Neutrophil (primary cell): ENCODE measurements around the gene SCO2.

Experiments used
- H3K27ac ChIP-seq: fragments of 200-600 bp; sonication (generic); 2 replicates; pipeline ENCODE4 v1.5.1; 2016; ENCODE audit warnings: mild to moderate bottlenecking, moderate library complexity
- H3K27me3 ChIP-seq: fragments of 200-600 bp; sonication (generic); 2 replicates; pipeline ENCODE4 v1.6.0; 2016; ENCODE audit warnings: mild to moderate bottlenecking
- H3K36me3 ChIP-seq: fragments of 200-600 bp; sonication (generic); 2 replicates; pipeline ENCODE4 v1.5.1; 2017
- H3K4me1 ChIP-seq, 2 experiments: fragments of 200-600 bp in 1 of 2; sonication (generic) in 1 of 2; 1 replicate in 1 of 2; 2 replicates in 1 of 2; pipeline versions ENCODE4 v1.5.1 to v1.6.1; 2013 to 2016; ENCODE audit warnings: low read depth in 1 of 2, low read length in 1 of 2, mild to moderate bottlenecking in 1 of 2, moderate library complexity in 1 of 2; ENCODE audit not compliant: control insufficient read depth in 1 of 2, insufficient read depth in 1 of 2
- H3K4me3 ChIP-seq, 2 experiments: fragments of 200-600 bp in 1 of 2; sonication (generic) in 1 of 2; 1 replicate in 1 of 2; 2 replicates in 1 of 2; pipeline ENCODE4 v1.5.1; 2013 to 2016; ENCODE audit warnings: low read depth in 1 of 2, low read length in 1 of 2, mild to moderate bottlenecking in 1 of 2, moderate library complexity in 1 of 2
- H3K9me3 ChIP-seq: fragments of 200-600 bp; sonication (generic); 2 replicates; pipeline ENCODE4 v1.5.1; 2016
- TF ChIP-seq, protein P1 (sequence below): fragments of 200-600 bp; sonication (generic); IDR thresholded peaks from 2 replicates; pipeline ENCODE4 v1.5.1; 2016; ENCODE audit warnings: antibody characterized with exemption

Gene SCO2

DNA sequence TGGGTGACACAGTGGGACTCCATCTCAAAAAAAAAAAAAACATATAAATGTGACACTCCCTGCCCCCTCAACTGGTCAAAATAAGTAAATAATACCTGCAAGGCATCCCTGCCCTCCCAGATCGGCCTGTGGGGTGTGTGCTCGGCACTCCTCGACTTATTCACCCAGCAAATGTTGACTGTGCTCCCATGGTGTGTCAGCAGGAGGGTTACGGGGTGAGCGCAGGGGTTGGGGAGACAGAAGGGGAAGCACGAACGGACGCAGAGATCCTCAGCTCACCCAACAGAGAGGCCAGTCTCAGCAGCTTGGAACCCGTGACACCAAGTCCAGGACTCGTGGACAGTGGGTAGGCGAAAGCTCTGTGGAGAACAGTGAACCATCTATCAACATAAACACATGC lies 45.7 kb downstream of the SCO2 start:
- no peaks in the 10 kb centered on the region for H3K36me3 ChIP-seq
- H3K27me3 ChIP-seq: peaks cover 84% of the 10 kb centered on the region
- H3K4me1 ChIP-seq: peaks cover 11 to 17% of the 10 kb centered on the region in 2 experiments
- TF ChIP-seq, protein P1, sequence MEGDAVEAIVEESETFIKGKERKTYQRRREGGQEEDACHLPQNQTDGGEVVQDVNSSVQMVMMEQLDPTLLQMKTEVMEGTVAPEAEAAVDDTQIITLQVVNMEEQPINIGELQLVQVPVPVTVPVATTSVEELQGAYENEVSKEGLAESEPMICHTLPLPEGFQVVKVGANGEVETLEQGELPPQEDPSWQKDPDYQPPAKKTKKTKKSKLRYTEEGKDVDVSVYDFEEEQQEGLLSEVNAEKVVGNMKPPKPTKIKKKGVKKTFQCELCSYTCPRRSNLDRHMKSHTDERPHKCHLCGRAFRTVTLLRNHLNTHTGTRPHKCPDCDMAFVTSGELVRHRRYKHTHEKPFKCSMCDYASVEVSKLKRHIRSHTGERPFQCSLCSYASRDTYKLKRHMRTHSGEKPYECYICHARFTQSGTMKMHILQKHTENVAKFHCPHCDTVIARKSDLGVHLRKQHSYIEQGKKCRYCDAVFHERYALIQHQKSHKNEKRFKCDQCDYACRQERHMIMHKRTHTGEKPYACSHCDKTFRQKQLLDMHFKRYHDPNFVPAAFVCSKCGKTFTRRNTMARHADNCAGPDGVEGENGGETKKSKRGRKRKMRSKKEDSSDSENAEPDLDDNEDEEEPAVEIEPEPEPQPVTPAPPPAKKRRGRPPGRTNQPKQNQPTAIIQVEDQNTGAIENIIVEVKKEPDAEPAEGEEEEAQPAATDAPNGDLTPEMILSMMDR: no peak
- H3K4me3 ChIP-seq: no peak overlapping the region
- H3K9me3 ChIP-seq: no peaks in the 10 kb centered on the region
- H3K27ac ChIP-seq: no peak overlapping the region

DNA sequence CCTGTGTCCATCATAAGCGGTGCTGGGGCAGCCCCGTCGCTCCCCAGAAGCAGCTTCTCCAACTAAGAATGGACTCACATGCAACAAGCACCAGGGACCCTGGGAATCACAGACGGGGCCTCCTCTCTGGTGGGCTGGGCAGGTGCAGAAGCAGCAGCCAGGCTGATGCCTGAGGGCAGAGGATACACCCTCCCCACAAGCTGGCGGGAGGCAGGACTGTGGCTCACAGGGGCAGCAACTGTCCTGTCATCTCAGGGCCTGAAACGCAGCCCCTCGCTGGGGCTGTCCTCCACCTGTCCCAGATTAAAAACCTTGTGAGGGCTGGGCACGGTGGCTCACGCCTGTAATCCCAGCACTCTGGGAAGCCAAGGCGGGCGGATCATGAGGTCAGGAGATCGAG lies 47.5 kb downstream of the SCO2 start:
- TF ChIP-seq, protein P1: no peak
- Histone ChIP-seq H3K27me3 (peaks cover 66% of the 10 kb centered on the region), H3K36me3 (no peaks in the 10 kb centered on the region), H3K9me3 (no peaks in the 10 kb centered on the region), H3K4me3 (no peak overlapping the region), H3K27ac (no peak overlapping the region), H3K4me1 (peaks cover 24 to 32% of the 10 kb centered on the region in 2 experiments)

DNA sequence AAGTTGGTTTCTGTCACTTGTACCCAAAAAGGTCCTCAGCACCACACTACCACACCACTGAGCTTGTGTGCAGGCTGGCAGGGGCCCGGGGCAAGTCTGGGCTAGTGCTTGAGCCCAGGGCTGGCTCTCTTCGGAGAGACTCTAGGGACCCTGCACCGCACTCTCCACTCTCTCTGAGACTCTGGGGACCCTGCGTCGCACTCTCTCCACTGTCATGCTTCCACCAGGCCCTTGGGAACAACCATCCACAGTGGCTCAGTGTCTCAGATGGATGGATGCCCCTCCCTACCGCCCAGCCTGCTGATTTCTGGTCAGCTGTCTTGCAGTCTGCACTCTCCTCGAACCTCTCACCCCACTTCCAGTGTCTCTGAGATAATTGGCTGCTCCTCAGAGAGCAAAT lies 48.5 kb downstream of the SCO2 start:
- Histone ChIP-seq H3K36me3 (peaks cover 3% of the 10 kb centered on the region), H3K27me3 (peaks cover 55% of the 10 kb centered on the region), H3K4me1 (peaks cover 25 to 33% of the 10 kb centered on the region in 2 experiments), H3K9me3 (no peaks in the 10 kb centered on the region), H3K4me3 (no peak overlapping the region), H3K27ac (no peak overlapping the region)
- TF ChIP-seq, protein P1: no peak

DNA sequence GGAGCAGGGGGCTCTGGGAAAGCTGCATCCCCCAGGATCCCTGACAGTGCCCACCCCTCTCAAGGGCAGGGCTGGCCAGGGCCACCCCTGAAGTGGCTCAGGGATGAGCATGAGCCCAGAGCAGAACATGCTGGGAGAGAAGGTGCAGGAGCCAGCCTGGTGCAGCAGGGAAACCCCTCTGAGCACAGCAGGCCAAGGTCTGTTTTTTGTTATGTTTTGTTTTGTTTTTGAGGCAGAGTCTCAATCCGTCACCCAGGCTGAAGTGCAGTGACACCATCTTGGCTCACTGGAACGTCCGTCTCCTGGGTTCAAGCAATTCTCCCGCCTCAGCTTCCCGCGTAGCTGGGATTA lies 49.8 kb downstream of the SCO2 start:
- H3K36me3 ChIP-seq: peaks cover 3% of the 10 kb centered on the region
- H3K27ac ChIP-seq: no peak overlapping the region
- peaks cover 43% of the 10 kb centered on the region for H3K27me3 ChIP-seq
- TF ChIP-seq, protein P1: no peak
- H3K4me1 ChIP-seq: peaks cover 24 to 37% of the 10 kb centered on the region in 2 experiments
- H3K4me3 ChIP-seq: peak overlapping the region; percentile 66 to 81
- H3K9me3 ChIP-seq: no peaks in the 10 kb centered on the region

DNA sequence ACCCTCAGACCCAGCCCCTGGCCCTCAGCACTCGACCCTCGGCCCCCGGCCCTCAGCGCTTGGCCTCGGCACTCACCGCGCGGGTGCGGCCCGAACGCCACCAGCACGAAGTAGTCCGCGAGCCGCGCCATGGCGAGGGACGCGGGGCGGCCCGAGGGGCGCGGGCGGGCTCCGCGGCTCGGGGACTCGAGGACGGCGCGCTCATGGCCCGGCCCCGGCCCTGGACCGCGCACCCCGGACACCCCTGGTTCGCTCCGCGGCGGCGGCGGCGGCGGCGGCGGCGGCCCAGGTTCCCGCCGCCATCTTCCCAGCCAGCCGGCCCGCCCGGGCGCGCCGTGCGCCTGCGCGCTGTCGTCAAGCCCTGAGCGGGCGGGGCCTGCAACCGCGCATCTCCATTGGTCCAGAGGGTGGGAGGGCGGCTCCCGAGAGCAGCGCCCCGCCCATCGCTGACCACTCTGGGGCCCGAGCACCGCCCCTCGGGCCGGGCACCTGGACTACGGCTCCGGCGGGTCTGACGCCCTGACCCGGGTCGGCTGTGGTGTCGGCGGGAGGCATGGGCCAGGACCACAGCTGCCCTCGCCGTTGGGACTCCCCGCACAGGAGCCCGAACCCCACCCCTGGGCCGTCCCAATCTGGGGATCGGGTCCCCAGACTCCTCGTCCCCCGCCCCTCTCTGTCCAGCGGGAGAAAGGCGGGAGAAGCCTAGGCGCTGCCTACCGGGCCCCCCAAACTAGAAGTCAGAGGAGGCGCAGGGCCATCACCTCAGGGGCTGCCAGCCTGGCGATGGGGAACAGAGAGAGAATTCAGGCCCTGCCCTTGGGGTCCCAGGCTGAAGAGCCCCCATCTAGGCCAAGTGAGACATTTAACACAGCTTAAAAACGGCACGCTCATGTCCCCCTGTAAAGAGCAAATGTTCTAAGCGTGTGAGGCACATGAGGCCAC lies 50.4 kb downstream of the SCO2 start, which contains the start of gene SBF1:
TSS of gene SBF1 (minus strand) at position 326 of the 942 bp plus-strand sequence. CDS start at position 131, 195 bp downstream.
- H3K4me1 ChIP-seq: peaks cover 30 to 43% of the 10 kb centered on the region in 2 experiments
- H3K4me3 ChIP-seq: peak within 1 kb of the TSS; percentile 66 to 81
- H3K27ac ChIP-seq: peak within 1 kb of the TSS; percentile 66

More for the DNA sequence above, 50.4 kb downstream of the SCO2 start, which contains the start of gene SBF1:
- Histone ChIP-seq H3K27me3 (peaks cover 36% of the 10 kb centered on the region), H3K36me3 (peaks cover 3% of the 10 kb centered on the region), H3K9me3 (no peaks in the 10 kb centered on the region)
- TF ChIP-seq, protein P1: peak; percentile 20
